GM23248 (cell line): ENCODE data around the gene PGAP3. TPM values are rescaled to one million over a fixed set of nuclear protein-coding genes. Genes with fewer than 3 reads are reported as not detected.

Experiments
- DNase-seq: peaks from one replicate; pipeline ENCODE4 v3.0.0-alpha.2; 2015
- H2AFZ ChIP-seq: fragments of 200-600 bp; sonication (generic); 2 replicates; pipeline ENCODE4 v1.6.1; 2016; ENCODE audit warnings: antibody characterized with exemption
- H3F3A ChIP-seq: fragments of 200-600 bp; sonication (generic); 2 replicates; pipeline ENCODE4 v1.6.1; 2016; ENCODE audit warnings: mild to moderate bottlenecking, antibody characterized with exemption, mixed run types; ENCODE audit not compliant: insufficient read depth
- H3K27ac ChIP-seq: fragments of 200-600 bp; sonication (generic); 2 replicates; pipeline ENCODE4 v1.5.1; 2016; ENCODE audit warnings: mild to moderate bottlenecking
- H3K27me3 ChIP-seq: fragments of 200-600 bp; sonication (generic); replicated peaks from 2 replicates; pipeline ENCODE4 v1.6.1; 2016; ENCODE audit warnings: mild to moderate bottlenecking; ENCODE audit not compliant: insufficient read depth
- H3K36me3 ChIP-seq: fragments of 200-600 bp; sonication (generic); 2 replicates; pipeline ENCODE4 v1.6.1; 2016; ENCODE audit warnings: low read depth, mild to moderate bottlenecking
- H3K4me1 ChIP-seq: fragments of 200-600 bp; sonication (generic); 2 replicates; pipeline ENCODE4 v1.6.1; 2016; ENCODE audit warnings: mild to moderate bottlenecking; ENCODE audit not compliant: insufficient read depth
- H3K4me2 ChIP-seq: fragments of 200-600 bp; sonication (generic); one replicate; pipeline ENCODE4 v1.6.1; 2016; ENCODE audit warnings: mild to moderate bottlenecking; ENCODE audit not compliant: unreplicated experiment
- H3K4me3 ChIP-seq: fragments of 200-600 bp; sonication (generic); 2 replicates; pipeline ENCODE4 v1.5.1; 2016; ENCODE audit warnings: mild to moderate bottlenecking
- H3K79me2 ChIP-seq: fragments of 200-600 bp; sonication (generic); 2 replicates; pipeline ENCODE4 v1.6.1; 2016; ENCODE audit warnings: mild to moderate bottlenecking; ENCODE audit not compliant: insufficient read depth
- H3K9ac ChIP-seq: fragments of 200-600 bp; sonication (generic); 2 replicates; pipeline ENCODE4 v1.6.1; 2016; ENCODE audit warnings: mild to moderate bottlenecking
- H3K9me2 ChIP-seq: fragments of 200-600 bp; sonication (generic); 2 replicates; pipeline ENCODE4 v1.6.1; 2016; ENCODE audit warnings: mixed run types, mild to moderate bottlenecking, moderate library complexity; ENCODE audit not compliant: insufficient read depth
- H3K9me3 ChIP-seq: fragments of 200-600 bp; sonication (generic); one replicate; pipeline ENCODE4 v1.6.1; 2017; ENCODE audit warnings: low read depth
- H4K20me1 ChIP-seq: fragments of 200-600 bp; sonication (generic); 2 replicates; pipeline ENCODE4 v1.6.0; 2016; ENCODE audit not compliant: insufficient read depth
- EZH2 ChIP-seq: fragments of 200-600 bp; sonication (generic); IDR thresholded peaks from 2 replicates; pipeline ENCODE4 v1.6.1; 2018; ENCODE audit warnings: antibody characterized with exemption, mild to moderate bottlenecking; ENCODE audit not compliant: insufficient read depth, poor library complexity, severe bottlenecking
- EZH2phosphoT487 ChIP-seq: fragments of 200-600 bp; sonication (generic); IDR thresholded peaks from 2 replicates; pipeline ENCODE4 v1.6.1; 2018; ENCODE audit warnings: antibody characterized with exemption, moderate library complexity, mild to moderate bottlenecking, low read depth; ENCODE audit not compliant: insufficient read depth
- WGBS, 2 experiments: methylation state at CpG; one replicate each; pipeline ENCODE4 v1.1.6; 2015 to 2017; ENCODE audit warnings: low lambda C conversion rate in 2 of 2, low coverage in 1 of 2; ENCODE audit errors: missing lambda C conversion rate in 2 of 2; 5-methylcytosine and 5-hydroxymethylcytosine counted together
- in situ Hi-C: fragments of 300-500 bp; cut with MboI; formaldehyde crosslinking; loops from 2 replicates; pipeline ENCODE4 v1.15.0; 2020
- polyA plus RNA-seq: library from polyadenylated mRNA; unstranded; fragments of >200 nt; fragmentation: Nextera tagmentation; extraction: Ambion mirVana; gene quantifications from 2 replicates; pipeline ENCODE4 v1.2.1, GENCODE V29; 2016
- total RNA-seq: library from RNA; depleted of rRNA; stranded (reverse); fragments of >200 nt; shearing (Covaris generic); gene quantifications from 2 replicates; pipeline ENCODE4 v1.2.3, GENCODE V29; 2014

PGAP3 gene
- total and polyA plus RNA-seq, 2 experiments from 2014 or later = 10.6 to 14.2 TPM

GRCh38 chr17:39641097-39641496, 46.8 kb downstream of the PGAP3 start:
- in situ Hi-C loops = no loop called here
- 0 out of 2 replicates have a peak, but pooled peaks cover 2% of the 10 kb centered on the region for H4K20me1 ChIP-seq
- H3K79me2 ChIP-seq = peaks cover 89% of the 10 kb centered on the region

DNA sequence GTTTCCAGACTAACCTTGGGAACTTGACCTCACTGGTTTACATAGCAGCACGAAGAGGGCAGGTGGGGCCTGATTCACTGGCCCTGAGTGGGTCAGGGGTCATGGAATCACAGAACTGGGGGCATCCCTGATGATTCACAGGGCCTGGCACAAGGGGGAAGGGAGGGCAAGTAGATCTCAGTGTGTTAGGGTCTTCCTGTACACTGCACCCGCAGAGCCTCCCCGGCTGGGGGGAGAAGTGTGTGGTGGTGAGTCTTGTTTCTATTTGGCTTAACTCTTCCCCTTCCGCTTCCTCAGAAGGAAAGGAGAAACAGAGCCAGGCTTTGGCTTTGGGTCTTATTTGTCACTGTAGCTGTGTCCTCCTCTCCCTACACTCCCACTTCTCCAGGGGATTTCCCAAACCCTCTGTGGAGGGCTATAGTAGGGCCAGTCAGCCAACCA, 47.2 kb downstream of the PGAP3 start:
- Histone ChIP-seq H3K27me3 (no peaks in the 10 kb centered on the region), H3F3A (no peaks in the 10 kb centered on the region), H2AFZ (no peak overlapping the region), H3K9me3 (no peaks in the 10 kb centered on the region), H3K9me2 (no peaks in the 10 kb centered on the region), H3K9ac (no peak overlapping the region), H4K20me1 (no peaks in the 10 kb centered on the region), H3K4me1 (peaks cover 24% of the 10 kb centered on the region), H3K4me2 (no peak overlapping the region), H3K27ac (no peak overlapping the region), H3K36me3 (no peaks in the 10 kb centered on the region), H3K79me2 (peaks cover 84% of the 10 kb centered on the region), H3K4me3 (no peak overlapping the region)
- no peak for DNase-seq
- 35 to 39% methylated on average over 4 of the region's 4 CpGs for WGBS, 2 experiments
- in situ Hi-C loops = no loop called here
- TF ChIP-seq EZH2 = no peak
- TF ChIP-seq EZH2phosphoT487 = no peak

More at GRCh38 chr17:39641097-39641496, 46.8 kb downstream of the PGAP3 start:
- Histone ChIP-seq H3K9ac (no peak overlapping the region), H3K9me2 (no peaks in the 10 kb centered on the region), H3F3A (no peaks in the 10 kb centered on the region), H3K27ac (no peak overlapping the region), H2AFZ (no peak overlapping the region), H3K4me1 (peaks cover 24% of the 10 kb centered on the region), H3K9me3 (no peaks in the 10 kb centered on the region), H3K4me2 (no peak overlapping the region), H3K36me3 (no peaks in the 10 kb centered on the region), H3K4me3 (no peak overlapping the region), H3K27me3 (no peaks in the 10 kb centered on the region)
- TF ChIP-seq EZH2 (no peak), EZH2phosphoT487 (no peak)
- DNase-seq = no peak
- 98 to 100% methylated on average over 4 of the region's 4 CpGs for WGBS, 2 experiments

GRCh38 chr17:39639566-39640458, 48.0 kb downstream of the PGAP3 start:
- Histone ChIP-seq H3F3A (no peaks in the 10 kb centered on the region), H3K9ac (no peak overlapping the region), H2AFZ (no peak overlapping the region), H3K4me2 (no peak overlapping the region), H3K4me1 (peaks cover 24% of the 10 kb centered on the region), H3K36me3 (no peaks in the 10 kb centered on the region), H3K4me3 (no peak overlapping the region), H3K27ac (no peak overlapping the region), H3K27me3 (no peaks in the 10 kb centered on the region), H3K79me2 (peaks cover 76% of the 10 kb centered on the region), H3K9me3 (no peaks in the 10 kb centered on the region), H3K9me2 (no peaks in the 10 kb centered on the region), H4K20me1 (no peaks in the 10 kb centered on the region)
- TF ChIP-seq EZH2 = no peak
- no peak for TF ChIP-seq EZH2phosphoT487
- no peak for DNase-seq
- in situ Hi-C loops = no loop called here
- 91 to 92% methylated on average over 11 of the region's 11 CpGs for WGBS, 2 experiments

GRCh38 chr17:39639043-39639442, 48.8 kb downstream of the PGAP3 start:
- WGBS, 2 experiments = 68 to 86% methylated on average over 2 of the region's 2 CpGs
- Histone ChIP-seq H3K9me2 (no peaks in the 10 kb centered on the region), H4K20me1 (no peaks in the 10 kb centered on the region), H3K4me1 (peaks cover 24% of the 10 kb centered on the region), H3K27ac (no peak overlapping the region), H3K4me2 (no peak overlapping the region), H3K9me3 (no peaks in the 10 kb centered on the region), H3K4me3 (no peak overlapping the region), H3F3A (no peaks in the 10 kb centered on the region), H3K79me2 (peaks cover 68% of the 10 kb centered on the region), H3K9ac (no peak overlapping the region), H2AFZ (no peak overlapping the region), H3K27me3 (no peaks in the 10 kb centered on the region), H3K36me3 (no peaks in the 10 kb centered on the region)
- no peak for DNase-seq
- TF ChIP-seq EZH2phosphoT487 = no peak
- no peak for TF ChIP-seq EZH2
- in situ Hi-C loops = no loop called here
